ENCODE results near the gene HOXD12.

Gene HOXD12, protein sequence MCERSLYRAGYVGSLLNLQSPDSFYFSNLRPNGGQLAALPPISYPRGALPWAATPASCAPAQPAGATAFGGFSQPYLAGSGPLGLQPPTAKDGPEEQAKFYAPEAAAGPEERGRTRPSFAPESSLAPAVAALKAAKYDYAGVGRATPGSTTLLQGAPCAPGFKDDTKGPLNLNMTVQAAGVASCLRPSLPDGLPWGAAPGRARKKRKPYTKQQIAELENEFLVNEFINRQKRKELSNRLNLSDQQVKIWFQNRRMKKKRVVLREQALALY

GRCh38 chr2:176099728-176100546 lies at the start of gene HOXD12:
Gene HOXD12, plus strand, starts transcription at chr2:176099795. Its CDS starts 7 bp downstream, at chr2:176099802.
- no peak for DNase-seq

DNA sequence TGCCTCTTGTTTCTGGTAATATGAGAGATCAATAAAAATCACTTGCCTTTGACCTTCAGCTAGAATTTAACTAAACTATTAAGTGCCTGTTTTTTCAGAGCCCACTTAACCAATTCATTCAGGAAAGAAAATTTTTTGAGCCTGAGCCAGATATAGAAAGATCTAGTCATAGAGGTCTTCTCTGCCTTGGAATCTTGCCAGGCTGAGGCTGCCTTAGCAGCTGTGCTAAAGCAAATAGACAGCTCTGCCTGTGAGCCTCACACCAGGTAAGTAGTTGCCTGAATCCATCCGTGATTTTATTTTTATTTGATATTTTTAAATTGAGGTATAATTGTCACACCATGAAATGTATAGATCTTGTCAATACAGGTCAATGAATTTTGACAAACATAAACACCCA lies 43.2 kb upstream of the HOXD12 start:
- DNase-seq = no peak

- no peak for DNase-seq
Measured at GRCh38 chr2:176063958-176064357, 35.6 kb upstream of the HOXD12 start.

GRCh38 chr2:176066645-176067588 lies 32.7 kb upstream of the HOXD12 start:
- DNase-seq = no peak

DNA sequence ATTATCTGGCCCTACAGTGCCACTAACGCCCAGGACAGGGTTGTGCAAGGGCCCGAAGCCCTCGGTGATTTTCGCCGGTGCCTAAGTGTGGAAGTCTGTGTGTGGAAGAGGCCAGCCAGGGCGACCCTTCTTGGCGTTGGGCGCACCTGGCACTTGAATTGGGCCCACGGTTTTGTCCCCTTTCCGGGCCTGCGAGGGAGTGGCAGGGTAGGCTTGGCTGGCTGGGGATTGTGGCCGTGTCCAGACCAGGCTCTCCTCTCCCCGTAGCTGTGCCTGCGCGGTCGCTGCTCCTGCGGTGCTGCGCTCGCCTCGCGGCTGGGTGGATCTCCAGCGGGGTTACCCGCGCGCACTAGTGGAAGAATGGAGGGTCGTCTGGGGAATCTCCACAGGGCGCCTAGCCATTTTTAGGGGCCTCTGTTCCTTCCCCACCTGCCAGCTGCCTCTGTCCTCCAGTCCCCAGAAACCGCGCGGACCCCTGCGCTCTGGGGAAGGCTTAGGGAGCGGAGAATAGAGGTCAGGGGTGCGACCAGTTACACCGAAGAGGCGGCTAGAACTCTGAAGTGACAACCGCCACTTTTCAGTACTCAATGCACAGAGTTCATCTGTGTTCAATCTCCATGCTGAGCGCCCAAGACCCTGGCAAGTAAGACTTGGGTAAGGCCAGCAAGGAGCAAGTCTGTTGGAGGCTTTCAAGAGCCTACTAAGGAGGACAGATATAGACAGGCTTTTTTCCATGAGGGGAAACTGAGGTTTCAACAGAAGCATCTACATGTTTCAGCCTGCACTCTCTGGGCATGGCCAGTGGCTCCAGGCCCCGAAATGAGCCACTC lies 31.8 kb upstream of the HOXD12 start:
- no peak for DNase-seq

DNA sequence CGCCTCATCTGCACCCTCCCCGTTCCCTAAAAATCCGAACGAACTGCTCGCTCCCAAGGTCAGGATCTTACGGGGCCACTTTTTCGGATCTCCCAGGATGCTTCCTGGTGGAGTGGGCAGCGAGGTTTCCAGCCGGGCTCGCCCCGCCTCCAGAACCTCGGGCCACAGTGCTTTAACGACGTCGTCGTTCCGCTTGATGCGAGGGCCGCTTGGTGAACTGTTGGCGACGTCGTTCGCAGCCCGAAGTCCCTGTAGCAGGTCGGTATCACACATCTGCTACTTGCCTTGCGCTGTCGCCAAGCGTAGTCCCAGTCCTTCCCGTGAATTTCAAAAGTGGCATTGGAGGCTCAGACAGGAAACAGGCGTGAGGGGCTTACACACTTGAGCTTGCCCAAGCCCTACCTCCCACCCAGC lies 31.2 kb upstream of the HOXD12 start:
- DNase-seq = no peak

GRCh38 chr2:176071330-176072291 lies 28.0 kb upstream of the HOXD12 start:
- no peak for DNase-seq

DNA sequence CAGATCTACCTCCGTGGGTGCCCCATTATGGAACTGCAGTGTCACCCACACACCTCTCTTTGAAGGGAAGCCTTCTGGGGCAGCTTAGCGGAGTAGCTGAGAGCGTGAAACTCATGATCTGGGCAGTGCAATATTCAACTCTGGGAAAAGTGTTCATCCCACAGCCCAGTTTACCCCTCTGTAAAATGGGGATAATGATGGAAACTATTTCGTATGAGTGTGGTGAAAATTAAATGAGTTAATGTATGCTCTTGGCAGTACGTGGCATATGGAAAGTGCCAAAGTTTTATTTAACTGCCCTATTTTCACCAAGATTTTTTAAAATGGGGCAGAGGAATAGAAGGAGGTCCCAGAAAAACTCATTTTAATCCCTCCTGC lies 27.3 kb upstream of the HOXD12 start:
- DNase-seq = no peak

GRCh38 chr2:176072951-176073904 lies 26.4 kb upstream of the HOXD12 start:
- no peak for DNase-seq

DNA sequence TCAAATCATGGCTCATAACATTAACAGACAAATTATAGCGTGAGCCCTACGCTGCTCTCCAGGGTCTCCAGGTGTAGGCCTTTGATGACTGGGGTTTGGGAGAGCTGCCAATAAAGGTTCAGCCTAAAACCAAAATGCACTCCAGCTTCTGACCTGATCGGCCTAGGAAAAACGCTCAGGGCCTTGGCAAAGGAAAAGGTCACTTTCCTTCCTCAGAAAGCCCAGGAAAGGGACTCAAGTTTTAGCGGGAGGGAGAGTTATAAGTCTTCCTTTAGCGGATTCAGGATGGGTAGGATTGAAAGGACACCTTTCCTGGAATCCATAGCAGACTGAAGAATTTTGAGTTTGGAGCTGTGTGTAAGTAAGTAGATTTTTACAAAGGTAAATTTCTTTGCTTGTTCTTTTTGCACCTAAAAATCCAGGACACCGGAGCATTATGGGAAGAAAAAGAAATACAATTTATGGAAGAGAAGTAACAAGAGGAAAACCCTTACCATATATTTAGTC lies 24.6 kb upstream of the HOXD12 start:
- DNase-seq = no peak

DNA sequence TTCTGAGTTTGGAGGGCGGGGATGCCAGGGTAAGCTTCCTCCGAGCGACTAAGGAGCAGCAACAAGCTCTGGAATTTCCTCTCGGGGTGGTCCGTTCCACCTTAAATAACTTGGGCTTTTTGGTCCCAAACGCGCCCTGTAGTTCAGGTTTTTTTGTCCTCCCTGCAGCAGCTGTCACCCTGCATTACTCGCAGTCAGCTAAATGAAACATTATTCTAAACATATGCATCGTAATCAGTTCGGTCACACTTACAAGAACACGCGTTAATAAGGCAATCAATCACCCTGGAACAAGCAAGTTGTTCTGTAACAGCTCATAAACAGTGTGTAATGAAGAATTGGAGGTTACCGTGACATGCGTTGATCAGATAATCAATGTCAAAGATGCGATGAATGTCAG lies 24.1 kb upstream of the HOXD12 start:
- DNase-seq = no peak

DNA sequence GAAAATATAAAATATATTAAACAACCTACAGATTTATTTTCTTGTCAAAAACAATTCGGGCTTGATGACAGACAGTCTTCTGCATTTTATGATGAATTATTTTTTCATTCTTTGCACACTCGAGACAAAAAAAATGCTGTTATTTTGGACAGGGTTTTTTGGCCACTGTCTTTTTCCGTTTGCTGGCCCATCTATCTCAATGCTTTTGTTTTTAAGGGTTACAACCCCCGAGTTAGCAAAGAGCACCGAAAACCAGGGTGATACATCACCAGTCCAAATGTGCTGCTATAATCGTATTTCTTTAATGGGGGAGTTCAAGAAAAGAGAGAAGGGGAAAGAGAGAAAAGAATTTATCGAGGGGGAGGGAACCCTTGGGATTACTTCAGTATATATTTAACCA lies 23.5 kb upstream of the HOXD12 start:
- no peak for DNase-seq

DNA sequence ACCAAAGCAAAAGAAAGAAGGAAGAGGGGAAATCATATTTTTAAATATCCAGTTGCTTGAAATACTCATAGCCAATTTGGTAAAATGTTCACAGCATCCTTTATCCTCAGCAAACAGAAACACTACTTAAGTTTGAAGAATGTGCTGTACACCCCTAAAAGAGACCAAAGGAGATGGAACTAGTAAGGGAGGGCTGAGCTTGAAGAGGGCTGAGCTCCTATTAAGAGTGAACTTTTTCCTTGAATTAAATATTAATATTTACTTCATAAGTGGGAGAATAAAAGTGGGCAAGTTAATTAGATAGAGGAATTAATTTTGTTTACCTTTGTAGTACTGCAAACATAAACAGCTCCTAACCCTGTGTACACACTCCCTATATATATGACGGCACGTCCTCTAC lies 22.8 kb upstream of the HOXD12 start:
- no peak for DNase-seq

- DNase-seq = no peak
Measured at GRCh38 chr2:176078541-176079284, 20.9 kb upstream of the HOXD12 start.

DNA sequence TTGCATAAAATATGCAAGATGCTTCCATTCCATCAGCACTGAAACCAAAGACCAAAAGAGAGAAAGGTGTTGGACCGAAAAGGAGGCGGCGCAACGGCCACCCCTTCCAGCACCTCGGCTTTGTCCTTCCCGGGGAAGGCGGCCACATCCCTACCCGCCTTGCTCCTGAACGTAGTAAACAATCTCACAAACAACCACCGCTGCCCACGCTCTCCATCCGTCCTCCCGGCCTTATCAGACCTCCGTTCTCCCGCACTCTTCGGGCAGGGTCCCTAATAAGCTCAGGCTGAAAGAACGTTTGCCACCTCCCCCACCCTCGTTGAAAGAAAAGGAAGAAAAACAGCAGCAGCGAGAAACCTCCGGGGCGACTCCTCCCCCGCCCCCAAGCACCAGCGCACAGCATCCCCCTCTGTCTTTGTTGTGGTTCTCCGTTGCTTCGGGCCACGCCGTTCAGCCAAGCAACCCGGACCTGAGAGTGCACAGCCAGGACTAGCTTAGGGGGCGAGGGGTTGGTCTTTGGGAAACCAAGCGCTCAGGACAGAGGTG lies 20.2 kb upstream of the HOXD12 start:
- no peak for DNase-seq

- no peak for DNase-seq
Measured at GRCh38 chr2:176079831-176080539, 19.6 kb upstream of the HOXD12 start.

DNA sequence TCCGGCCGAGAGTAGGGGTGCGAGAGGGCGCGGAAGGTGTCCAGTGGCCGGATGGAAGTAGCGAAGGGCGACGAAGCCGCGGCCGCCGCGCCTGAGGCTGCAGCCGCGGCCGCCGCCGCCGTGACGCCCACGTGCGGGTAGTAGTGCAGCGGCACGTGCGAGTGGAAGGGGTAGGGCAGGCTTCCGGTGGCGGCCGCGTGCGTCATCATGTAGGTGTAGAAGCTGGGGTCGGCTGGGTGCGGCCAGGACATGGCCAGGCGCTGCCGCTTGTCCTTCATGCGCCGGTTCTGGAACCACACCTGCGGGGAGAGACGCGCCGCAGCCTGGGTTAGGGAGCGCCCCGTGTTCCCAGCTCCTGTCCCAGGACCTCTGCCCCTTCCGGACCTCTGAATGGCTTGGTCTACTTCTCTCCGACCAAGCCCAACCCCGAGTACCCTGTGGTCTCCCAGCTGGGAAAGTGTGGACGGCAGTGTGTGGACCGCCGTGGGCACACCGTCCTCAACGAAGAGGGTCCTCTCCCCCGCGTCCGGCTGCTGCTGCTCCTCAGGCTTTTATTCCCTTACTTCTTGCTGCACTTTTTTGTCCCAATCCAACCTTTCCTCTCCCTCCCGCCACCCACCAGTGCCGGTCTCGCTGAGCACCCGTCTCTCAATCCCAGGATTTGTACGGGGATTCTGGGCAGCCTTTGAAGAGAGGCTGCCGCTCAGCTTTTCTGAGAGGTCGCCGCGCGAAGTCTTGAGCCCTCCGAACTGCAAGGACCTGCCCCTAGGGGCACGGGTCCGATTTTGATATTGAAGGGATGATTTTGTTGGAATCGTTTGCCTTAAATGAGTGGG lies 18.8 kb upstream of the HOXD12 start:
- DNase-seq = no peak
